Effector CD8-positive, alpha-beta T cell (primary cell): ENCODE results near the gene CCDC28B.

Experiments used
- DNase-seq: peaks from one replicate; lab custom pipeline; 2025; lab: John Stamatoyannopoulos, UW

Gene CCDC28B

DNA sequence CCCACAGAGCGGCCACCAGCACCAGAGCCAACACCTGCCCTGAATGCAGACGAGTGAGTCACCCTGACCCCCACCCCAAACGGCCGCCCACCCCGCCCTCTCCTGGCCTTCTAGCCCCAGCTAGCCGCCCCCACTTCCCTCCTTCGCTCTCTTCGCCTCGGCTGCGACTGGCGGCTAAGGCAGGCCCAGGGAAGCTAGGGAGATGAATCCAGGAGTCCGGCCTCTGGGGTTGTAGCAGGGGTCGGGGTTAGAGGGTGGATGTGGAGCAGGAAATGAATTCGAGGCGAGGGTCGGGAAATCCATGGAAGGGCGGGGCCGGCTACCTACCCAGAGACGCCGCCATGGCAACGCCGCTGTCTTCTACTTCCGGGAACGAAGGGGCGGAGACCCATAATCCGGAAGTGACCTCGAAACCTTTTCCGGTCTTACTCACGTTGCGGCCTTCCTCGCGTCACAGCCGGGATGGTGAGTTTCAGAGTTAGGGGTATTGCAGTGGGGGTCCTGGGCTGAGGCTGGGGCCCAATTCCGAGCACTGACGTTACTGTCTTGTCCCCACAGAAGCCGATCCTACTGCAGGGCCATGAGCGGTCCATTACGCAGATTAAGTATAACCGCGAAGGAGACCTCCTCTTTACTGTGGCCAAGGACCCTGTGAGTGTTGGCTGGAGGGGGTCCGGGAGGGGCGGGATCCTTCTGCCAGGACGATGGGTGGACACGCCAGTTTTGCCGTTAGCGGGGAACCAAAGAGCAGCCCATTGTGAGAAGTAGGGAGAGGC, 21.8 kb downstream of the CCDC28B start, which contains the start of the genes EIF3I and TMEM234:
Gene EIF3I (plus strand): TSS at position 428 of the 776 bp plus-strand sequence. CDS start 35 bp downstream, at position 463.
Gene TMEM234 (minus strand): TSS at position 374 of the 776 bp plus-strand sequence. CDS start 31 bp downstream, at position 343.
- DNase-seq: peak; percentile 81

DNA sequence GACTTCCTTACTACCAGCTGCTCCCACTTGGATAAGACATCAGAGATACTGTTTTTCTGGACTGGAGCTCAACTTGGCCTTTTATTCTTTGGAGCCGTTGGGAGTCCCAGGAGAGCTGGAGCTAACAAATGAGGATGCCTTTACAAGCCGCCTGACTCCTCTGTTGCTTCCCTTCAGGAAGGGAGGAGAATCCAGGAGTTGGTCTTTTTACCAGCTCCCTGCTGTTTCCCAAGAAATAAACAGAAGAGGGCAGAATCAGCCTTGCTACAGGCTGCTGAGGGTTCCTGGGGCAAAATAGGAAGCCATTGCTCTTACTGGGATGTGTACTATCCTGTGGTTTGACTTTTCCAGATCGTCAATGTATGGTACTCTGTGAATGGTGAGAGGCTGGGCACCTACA, 23.3 kb downstream of the CCDC28B start:
- no peak for DNase-seq

DNA sequence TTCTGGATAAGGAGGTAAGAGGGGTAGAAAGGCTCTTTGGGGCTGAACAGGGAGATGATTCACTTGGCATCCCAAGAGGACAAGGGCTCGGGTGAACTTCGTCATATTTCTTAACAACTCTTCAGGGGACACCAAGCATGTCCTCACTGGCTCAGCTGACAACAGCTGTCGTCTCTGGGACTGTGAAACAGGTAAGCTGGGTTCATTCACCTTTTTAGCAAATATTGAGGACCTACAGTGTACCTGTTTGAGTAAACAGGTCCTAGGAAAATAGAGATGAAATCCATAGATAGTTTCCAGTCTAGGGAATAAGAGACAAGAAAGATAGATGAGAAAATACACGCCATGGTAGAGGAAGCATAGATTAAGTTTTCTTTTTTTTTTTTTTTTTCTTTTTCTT, 23.9 kb downstream of the CCDC28B start:
- DNase-seq: no peak

DNA sequence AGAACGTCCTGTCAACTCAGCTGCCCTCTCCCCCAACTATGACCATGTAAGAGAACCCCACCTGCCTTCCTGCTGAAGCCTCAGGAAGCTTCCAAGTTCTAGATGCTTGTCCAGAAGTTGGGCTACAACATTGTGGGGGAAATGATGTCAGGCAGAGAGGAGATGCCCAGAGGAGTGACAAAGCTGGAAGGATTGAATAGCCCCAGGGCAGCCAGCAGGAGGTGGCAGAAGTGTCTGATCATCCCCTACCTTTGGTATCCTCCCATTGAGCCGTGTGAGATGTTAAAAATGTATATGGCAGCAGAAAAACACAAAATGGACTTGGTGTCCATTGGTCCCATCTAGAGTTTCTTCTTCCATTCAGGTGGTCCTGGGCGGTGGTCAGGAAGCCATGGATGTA, 28.4 kb downstream of the CCDC28B start:
- DNase-seq: no peak

DNA sequence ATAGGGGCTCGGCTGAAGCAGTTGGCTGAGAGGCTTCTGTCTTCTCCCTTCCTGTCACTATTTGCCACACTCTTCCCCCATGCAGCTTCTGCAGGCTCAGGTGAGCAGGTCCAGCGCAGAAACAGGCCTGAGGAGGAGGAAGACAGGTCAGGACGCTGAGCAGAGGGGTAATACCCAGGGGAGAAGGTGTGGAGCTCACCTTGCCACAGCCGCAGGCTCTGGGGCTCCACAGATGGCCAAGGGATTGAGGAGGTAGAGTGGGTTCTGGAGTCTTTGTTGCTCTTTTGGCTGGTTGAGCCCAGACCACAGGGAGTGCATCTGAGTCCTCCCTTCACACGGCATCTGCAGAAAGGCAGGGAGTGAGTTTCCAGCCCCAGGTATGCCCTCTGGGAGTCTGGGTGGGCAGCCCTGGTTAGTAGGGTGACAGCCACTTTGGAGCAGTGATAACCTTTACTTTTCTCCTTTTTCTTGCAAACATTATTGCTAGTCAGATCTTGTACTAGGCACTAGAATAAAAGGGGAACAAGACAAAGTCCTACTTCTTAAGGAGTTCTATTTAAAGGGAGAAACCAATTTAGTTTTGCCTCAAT, 31.5 kb downstream of the CCDC28B start:
- DNase-seq: no peak

DNA sequence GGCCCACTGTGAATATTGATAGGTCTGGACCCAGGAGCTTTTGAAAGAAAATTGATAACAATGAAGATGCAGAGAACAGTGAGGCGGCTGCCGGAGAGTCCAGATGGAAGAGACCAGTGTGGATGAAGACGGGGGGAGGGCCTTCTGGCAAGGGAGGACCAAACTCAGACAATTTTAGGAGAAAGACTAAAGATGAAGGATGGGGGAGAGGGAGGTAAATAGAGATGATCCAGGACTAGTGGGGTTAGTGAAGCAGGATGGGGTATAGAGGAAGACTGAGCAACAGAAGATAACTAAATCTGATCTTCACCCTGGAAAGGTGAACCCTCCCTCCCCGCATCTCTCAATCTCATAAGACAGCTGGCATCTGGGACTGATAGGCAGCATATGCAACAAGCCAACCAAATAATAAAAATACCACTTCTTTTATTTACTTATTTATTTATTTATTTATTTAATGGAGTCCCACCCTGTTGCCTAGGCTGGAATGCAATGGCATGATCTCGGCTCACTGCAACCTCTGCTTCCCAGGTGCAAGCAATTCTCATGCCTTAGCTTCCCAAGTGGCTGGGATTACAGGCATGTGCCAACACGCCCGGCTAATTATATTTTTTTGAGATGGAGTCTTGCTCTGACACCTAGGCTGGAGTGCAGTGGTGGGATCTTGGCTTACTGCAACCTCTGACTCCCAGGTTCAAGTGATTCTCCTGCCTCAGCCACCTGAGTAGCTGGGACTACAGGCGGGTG, 32.3 kb downstream of the CCDC28B start:
- no peak for DNase-seq

DNA sequence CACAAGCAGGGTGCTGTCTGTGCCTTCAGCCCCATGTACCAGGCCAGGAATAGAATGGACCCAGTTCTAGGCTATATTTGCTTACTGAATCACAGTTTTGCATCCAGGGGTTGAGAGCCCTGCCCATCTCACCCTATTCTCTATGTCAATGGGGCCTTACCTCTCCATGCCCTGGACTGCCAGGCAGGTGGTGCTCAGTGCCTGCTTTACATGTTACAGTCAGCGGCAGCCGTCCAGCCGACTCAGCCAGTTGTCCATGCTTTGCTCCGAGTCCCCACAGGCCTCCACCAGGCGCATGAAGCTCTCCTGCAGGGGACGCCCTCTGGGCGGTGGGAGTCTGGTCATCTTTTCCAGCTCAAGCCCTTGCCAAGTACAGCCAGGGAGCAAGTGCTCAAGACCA, 34.4 kb downstream of the CCDC28B start:
- no peak for DNase-seq

DNA sequence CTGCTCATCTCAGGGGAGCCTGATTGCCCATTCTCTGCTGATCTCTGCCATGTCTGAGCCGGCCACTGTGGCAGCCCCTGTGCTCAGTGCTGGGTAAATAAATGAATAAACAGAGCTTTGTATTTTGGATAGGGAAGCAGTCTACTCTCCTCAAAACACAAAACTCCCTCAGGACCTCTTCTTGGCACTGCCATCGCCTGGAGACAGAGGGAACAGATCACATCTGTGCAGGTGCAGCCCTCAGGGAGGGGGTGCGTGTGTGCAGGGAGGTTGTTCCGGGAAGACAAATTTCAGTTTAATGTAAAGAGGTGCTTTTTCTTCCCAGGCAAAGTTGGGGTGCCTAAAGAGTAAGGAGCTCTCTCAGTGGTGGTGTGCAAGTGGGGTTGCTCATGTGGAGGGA, 38.9 kb downstream of the CCDC28B start:
- DNase-seq: no peak

DNA sequence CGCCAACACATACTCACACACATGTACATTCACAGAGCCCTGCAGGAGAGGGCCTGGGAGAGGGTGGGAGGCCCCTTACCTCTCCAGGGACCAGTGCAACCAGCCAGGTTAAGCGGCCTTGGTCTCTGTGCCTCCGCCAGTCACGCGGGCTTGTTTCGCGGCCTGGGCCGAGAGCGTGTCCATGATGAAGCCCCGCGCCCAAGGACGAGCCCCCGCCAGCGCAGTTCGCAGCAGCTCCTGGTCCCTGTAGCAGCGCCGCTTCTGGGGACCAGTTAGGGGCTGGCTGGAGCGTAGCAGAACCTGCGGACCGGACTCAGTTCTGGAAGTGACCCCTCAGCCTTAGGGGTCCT, 39.4 kb downstream of the CCDC28B start:
- no peak for DNase-seq

DNA sequence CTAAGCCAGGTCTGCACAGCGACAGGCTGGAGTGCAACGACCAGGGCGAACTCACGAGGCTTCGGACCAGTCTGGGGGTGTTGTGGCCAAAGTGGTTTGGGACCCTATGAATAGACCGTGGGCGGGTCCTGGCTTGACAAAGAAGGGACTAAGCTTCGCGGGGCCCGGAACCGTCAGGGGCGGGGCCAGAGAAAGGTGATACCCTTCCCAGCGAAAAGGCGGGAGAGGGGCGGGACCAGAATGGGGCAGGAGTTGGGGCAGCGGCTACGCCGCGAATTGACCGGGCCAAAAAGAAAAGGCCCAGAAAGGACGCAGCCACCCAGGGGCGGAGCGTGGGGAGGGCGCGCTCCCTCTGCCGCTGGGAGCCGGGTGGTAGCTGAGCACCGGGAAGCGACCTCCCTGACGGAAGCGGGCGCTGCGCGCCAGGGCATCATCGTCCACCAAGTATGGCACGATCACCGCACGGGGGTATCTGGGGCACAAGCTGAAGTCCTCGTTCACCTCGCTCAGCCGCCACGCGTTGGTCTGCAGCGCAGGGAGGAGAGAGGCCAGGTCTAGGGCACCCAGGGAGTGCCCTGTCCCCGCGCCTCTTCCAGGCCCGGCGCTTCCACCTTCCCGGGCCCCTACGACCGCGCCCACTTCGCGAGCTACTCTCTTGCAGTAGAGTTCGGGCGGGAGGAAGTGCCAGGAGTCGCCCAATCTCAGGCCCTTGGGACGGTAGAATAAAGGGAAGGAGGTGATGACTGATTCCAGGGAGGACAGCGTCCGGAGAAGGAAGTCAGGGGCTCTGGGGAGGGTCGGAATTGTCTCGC, 40.0 kb downstream of the CCDC28B start:
- DNase-seq: peak; percentile 55

DNA sequence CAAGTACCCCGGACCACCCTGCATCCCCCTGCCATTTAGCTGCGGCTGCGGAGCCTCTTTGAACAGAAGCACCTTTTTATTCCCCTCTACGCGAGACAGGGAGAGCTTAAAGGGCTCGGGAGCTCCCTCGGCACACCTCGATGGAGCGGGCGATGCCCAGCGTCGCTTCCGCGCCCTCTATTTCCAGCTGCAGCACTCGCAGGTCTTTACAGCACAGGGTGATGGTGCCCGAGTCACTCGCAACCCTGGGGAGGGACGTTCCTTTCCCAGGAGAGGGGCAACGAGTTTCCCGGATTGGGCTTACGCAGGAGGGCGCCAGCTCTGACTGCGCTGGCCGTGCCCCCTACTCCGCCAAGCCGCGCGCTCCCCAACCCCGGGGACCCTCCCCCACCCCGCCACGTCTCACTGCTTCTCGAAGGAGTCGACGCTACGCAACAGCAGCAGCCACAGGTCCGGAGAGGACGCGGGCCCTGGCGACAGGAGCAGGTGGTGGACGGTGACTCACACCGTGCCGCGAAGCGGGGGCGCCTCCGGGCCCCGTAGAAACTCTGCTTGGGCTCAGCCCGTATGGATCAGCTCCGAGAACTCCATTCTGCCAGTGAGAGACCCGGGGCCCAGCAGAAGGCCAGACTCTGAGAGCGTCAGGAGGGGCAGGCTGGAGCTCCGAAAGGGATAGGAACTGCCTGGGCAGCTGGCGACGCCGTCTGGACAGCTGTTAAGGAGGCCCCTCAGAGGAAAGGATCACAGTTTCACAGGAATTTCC, 40.8 kb downstream of the CCDC28B start:
- no peak for DNase-seq

DNA sequence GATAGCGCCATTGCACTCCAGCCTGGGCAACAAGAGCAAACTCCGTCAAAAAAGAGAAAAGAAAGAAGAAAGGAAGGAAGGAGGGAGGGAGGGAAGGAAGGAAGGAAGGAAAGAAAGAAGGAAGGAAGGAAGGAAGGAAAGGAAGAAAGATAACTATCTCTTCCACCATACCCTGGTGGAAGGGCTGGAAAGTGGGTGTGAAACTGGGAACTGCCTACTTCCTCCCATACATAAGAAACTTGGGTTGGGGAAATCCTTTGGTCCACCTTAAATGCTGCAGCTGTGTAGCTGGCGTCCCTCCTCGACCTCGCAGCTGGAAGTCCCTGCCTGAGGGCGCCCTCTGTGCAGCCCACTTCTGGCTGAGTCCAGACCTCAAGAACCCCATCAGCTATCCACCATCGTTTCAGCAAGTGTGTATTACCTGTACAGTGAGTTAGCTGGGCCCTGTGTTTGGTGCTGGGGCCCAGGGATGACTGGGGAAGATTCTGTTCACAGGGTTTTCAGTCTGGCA, 42.0 kb downstream of the CCDC28B start:
- no peak for DNase-seq

DNA sequence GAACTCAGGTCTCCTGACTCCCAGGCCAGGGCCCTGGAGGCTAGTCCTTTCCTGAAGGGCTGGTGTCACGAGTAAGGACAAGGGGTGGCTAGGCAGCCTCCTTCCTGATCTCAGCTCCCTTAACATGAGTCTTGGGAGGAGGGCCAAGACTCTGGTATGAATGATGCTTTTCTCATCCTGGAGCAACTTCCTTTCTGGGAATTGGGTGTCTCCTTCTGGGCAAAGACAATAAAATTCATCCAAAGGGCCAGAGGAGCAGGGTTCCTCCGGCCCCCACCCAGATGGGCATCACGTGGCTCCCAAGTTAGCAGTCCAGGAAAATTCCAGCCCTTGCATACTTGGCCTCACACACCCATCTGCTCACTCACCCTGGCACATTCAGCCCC, 46.5 kb downstream of the CCDC28B start, which contains the start of gene FAM167B:
Gene FAM167B (plus strand): TSS at position 335 of the 386 bp plus-strand sequence. CDS start 200 bp downstream, outside the sequence.
- no peak for DNase-seq

DNA sequence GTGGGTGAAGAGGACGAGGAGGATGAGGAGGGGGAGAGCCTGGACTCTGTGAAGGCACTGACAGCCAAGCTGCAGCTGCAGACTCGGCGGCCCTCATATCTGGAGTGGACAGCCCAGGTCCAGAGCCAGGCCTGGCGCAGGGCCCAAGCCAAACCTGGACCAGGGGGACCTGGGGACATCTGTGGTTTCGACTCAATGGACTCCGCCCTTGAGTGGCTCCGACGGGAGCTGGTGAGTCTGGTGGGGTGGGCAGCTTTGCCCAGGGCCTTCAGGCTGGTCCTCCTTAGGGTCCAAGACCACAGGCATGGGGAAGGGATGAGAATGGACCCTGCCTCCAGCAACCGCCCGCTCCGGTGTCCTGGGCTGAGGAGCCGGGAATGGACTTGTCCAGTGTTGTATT, 47.1 kb downstream of the CCDC28B start:
- DNase-seq: no peak

DNA sequence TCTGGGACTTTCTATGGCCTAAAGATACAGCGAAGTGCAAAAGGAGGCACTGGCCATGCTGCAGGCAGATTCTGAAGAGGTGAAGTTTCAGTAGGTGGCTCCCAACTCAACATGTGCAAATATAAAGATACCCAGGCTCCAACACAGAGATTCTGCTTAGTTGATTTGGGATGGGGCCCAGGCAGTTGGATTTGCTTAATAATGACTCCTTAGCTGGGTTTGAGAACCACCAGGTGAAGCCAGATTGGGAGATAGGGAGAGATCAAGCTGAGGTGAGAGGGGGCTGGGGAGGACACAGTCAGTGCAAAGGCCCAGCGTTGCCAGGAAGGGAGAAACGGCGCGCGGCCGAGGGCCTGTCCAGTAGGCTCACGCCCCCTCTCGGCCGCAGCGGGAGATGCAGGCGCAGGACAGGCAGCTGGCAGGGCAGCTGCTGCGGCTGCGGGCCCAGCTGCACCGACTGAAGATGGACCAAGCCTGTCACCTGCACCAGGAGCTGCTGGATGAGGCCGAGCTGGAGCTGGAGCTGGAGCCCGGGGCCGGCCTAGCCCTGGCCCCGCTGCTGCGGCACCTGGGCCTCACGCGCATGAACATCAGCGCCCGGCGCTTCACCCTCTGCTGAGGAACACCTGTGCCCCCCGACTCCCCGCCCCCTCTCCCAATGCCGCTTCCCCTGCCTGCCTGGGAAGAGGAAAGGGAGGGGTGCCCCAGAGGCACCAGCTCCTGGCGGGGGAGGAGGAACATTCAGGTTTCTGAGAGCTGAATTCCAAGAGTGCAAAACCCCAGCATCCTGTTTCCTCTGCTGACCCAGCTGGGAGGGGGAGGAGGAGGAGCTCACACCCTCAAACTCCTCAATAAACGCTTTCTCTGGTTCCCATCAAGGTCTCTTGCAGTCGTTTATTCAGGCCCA, 47.8 kb downstream of the CCDC28B start:
- DNase-seq: peak; percentile 57

DNA sequence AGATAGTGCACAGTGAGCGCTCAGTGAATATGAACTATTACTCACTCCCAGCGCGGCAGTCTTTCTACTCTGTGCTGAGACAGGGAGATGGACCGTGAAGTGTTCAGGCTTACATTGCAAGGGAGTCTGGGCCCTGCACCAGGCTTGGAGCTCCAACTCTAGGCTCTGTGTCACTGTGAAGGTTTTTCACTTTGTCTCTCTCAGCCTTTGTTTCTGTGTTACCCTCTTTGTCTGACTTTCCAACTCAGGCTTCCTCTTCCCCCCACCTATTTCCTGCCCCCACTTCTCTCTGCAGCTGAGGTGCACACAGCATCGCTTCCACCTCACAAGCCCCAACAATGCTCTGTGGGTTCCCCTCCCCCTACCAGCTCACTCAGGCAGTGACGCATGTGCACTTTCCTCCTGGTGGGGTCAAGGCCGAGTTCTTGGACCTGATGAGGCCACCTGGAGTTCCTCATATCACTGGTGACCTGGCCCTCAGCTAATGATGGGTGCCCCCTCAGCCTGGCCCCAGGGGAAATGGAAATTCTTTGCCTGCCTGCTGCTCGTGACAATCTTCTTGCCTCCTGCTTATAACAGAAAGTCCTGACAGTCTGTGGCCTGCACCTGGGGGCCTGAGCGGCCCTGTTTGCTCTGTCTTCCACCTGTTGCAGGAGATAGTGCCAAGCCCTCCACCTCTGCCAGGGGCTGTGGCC, 49.6 kb downstream of the CCDC28B start:
- DNase-seq: peak; percentile 56

DNA sequence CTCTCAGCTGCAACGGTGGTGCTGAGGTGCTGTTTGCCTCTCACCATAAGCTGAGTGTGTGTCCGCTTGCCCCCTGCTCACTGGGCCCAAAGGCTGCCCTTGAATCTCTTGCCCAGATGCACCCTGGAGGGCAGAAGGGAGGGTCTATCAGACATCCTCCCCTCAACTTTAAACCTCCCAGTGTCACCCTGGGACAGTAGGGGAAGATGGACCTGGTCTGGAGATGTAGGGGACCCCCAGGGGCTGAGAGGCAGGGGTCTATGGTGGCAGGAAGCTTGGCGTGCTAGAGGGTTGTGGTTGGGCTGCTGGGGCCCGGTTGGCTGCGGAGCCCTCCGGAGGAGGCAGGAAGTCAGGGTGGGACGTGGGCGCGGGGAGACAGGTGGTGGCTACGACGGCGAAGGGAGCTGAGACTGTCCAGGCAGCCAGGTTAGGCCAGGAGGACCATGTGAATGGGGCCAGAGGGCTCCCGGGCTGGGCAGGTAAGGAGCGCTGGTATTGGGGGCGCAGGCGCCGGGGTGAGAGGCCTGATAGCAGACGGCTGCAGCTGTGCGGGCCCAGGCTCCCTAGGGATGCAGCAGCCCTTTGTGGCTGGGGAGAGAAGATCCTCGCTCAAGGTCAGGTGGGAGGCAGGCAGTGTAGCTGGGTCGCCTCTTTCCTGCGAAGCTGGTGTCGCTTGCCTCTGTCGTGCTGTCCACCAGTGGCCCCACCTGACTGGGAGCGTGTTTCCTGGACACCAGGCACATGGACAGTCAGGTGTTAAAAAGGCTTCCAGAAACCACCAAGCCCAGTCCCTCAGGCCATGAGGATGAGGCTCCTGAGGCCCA, 50.7 kb downstream of the CCDC28B start, which contains the start of gene LCK:
Gene LCK (plus strand): TSS at position 373 of the 824 bp plus-strand sequence. CDS start 23,065 bp downstream, outside the sequence.
- no peak for DNase-seq
